Progenitor cell of endocrine pancreas (in vitro differentiated cells): ENCODE measurements around the gene MRPL43. TPM values are rescaled to one million over a fixed set of nuclear protein-coding genes. Genes with fewer than 3 reads are reported as not detected.

ENCODE experiments used
- DNase-seq: peaks from one replicate; pipeline ENCODE4 v3.0.0; 2021; ENCODE audit warnings: low spot score; ENCODE audit not compliant: unreplicated experiment
- H3K27ac Mint-ChIP-seq: 2 replicates; pipeline ENCODE4 v1.8.0; 2021; ENCODE audit warnings: mild to moderate bottlenecking, moderate library complexity, mixed read lengths
- H3K27me3 Mint-ChIP-seq: 2 replicates; pipeline ENCODE4 v1.8.0; 2021; ENCODE audit warnings: mixed read lengths
- H3K36me3 Mint-ChIP-seq: 2 replicates; pipeline ENCODE4 v1.8.0; 2022; ENCODE audit warnings: mixed read lengths; ENCODE audit not compliant: insufficient read depth
- H3K4me1 Mint-ChIP-seq: 2 replicates; pipeline ENCODE4 v1.8.0; 2021; ENCODE audit warnings: low read depth, mixed read lengths
- H3K4me3 Mint-ChIP-seq: 2 replicates; pipeline ENCODE4 v1.8.0; 2021; ENCODE audit warnings: low read depth, mild to moderate bottlenecking, moderate library complexity, mixed read lengths
- H3K9me3 Mint-ChIP-seq: 2 replicates; pipeline ENCODE4 v1.8.0; 2021; ENCODE audit warnings: low read depth, mixed read lengths
- CTCF ChIP-seq: fragments of 200-600 bp; sonication (generic); IDR thresholded peaks from one replicate; pipeline ENCODE4 v1.5.0; 2021; ENCODE audit warnings: antibody characterized with exemption, mild to moderate bottlenecking; ENCODE audit not compliant: unreplicated experiment
- total RNA-seq: library from RNA; stranded (reverse); gene quantifications from 2 replicates; pipeline ENCODE4 v1.2.1, GENCODE V29; 2021

The MRPL43 gene
- total RNA-seq, 1 donor from 2014 or later = 70.7 TPM

GRCh38 chr10:100965820-100966219 is 21.5 kb downstream of the MRPL43 start:
- no peak for TF ChIP-seq CTCF
- no peak overlapping the region for H3K4me3 Mint-ChIP-seq
- peaks cover 11% of the 10 kb centered on the region for H3K4me1 Mint-ChIP-seq
- H3K9me3 Mint-ChIP-seq = no peaks in the 10 kb centered on the region
- no peak for DNase-seq
- H3K27me3 Mint-ChIP-seq = no peaks in the 10 kb centered on the region
- H3K27ac Mint-ChIP-seq = no peak overlapping the region
- H3K36me3 Mint-ChIP-seq = peaks cover 5% of the 10 kb centered on the region

- no peaks in the 10 kb centered on the region for H3K9me3 Mint-ChIP-seq
- no peak for TF ChIP-seq CTCF
- peaks cover 5% of the 10 kb centered on the region for H3K4me1 Mint-ChIP-seq
- peaks cover 11% of the 10 kb centered on the region for H3K36me3 Mint-ChIP-seq
- no peak overlapping the region for H3K4me3 Mint-ChIP-seq
- no peaks in the 10 kb centered on the region for H3K27me3 Mint-ChIP-seq
- H3K27ac Mint-ChIP-seq = no peak overlapping the region
- no peak for DNase-seq
Observed at GRCh38 chr10:100963826-100964225, 23.5 kb downstream of the MRPL43 start.

- Mint-ChIP-seq H3K27ac (peak overlapping the region; percentile 10), H3K27me3 (no peaks in the 10 kb centered on the region), H3K36me3 (peaks cover 12% of the 10 kb centered on the region), H3K4me3 (no peak overlapping the region), H3K9me3 (no peaks in the 10 kb centered on the region), H3K4me1 (no peaks in the 10 kb centered on the region)
- DNase-seq = no peak
- no peak for TF ChIP-seq CTCF
Observed at GRCh38 chr10:100962351-100963080, 24.8 kb downstream of the MRPL43 start.

- no peak for DNase-seq
- TF ChIP-seq CTCF = no peak
- Mint-ChIP-seq H3K27me3 (no peaks in the 10 kb centered on the region), H3K4me3 (no peak overlapping the region), H3K9me3 (no peaks in the 10 kb centered on the region), H3K27ac (no peak overlapping the region), H3K36me3 (peaks cover 15% of the 10 kb centered on the region), H3K4me1 (no peaks in the 10 kb centered on the region)
Observed at GRCh38 chr10:100960251-100960650, 27.0 kb downstream of the MRPL43 start.

- H3K36me3 Mint-ChIP-seq = peaks cover 7% of the 10 kb centered on the region
Observed at GRCh38 chr10:100948916-100949315, 38.4 kb downstream of the MRPL43 start.

More at GRCh38 chr10:100948916-100949315, 38.4 kb downstream of the MRPL43 start:
- Mint-ChIP-seq H3K9me3 (no peaks in the 10 kb centered on the region), H3K27ac (no peak overlapping the region), H3K4me1 (no peaks in the 10 kb centered on the region), H3K4me3 (no peak overlapping the region), H3K27me3 (no peaks in the 10 kb centered on the region)
- DNase-seq = no peak
- no peak for TF ChIP-seq CTCF
